Measurements from ENCODE around the gene RAMP3.

DNA sequence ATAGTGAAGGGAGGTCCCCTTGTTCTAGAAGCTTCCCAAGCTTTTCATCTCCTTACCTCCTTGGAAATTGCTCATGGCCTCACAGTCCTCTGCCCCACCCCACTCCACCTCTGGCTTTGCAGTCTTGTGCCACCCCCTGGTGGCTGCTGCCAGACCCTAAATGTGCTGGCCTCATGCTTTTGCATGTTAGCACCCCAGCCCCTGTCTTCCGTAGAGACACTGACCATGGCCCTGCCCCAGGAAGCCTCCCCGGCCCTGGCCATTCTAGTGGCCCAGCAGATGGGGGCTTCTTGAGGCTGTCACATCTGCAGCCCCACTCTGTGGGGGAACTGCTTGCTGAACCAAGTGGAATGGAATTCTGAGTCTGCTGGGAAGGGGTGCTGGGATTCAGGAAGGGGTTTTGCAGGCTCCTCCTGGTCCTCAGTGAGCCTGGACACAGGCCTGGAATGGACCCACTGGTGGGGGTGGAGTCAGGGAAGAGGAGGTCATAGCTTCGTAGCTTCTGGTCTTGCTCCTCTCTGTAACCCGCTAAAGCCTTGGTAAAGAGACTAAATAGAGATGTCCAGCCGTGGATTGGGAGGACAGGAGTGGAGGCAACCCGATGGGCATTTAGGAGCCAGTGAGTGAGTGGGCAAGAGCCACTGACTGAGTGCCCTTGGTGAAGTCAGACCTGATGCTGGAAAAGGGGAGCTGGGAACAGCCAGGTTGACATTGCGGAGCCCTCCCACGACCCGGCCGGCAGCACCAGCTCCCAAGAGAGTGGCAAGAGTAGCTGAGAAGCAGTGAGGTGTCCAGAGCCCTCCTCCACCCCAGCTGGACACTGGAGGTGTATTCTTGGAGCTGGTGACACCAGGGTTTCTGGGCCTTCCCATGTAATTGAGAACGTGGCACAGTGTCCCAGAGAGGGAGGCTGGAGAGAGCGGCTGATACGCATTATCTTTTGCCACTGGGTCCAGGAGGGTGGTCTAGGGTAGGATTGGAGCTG, 20.9 kb downstream of the RAMP3 start:
- TF ChIP-seq, protein P1, sequence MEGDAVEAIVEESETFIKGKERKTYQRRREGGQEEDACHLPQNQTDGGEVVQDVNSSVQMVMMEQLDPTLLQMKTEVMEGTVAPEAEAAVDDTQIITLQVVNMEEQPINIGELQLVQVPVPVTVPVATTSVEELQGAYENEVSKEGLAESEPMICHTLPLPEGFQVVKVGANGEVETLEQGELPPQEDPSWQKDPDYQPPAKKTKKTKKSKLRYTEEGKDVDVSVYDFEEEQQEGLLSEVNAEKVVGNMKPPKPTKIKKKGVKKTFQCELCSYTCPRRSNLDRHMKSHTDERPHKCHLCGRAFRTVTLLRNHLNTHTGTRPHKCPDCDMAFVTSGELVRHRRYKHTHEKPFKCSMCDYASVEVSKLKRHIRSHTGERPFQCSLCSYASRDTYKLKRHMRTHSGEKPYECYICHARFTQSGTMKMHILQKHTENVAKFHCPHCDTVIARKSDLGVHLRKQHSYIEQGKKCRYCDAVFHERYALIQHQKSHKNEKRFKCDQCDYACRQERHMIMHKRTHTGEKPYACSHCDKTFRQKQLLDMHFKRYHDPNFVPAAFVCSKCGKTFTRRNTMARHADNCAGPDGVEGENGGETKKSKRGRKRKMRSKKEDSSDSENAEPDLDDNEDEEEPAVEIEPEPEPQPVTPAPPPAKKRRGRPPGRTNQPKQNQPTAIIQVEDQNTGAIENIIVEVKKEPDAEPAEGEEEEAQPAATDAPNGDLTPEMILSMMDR (IDR thresholded peaks at IDR 0.05 in 4 of 5, conservative IDR thresholded peaks at IDR 0.05 in 1 of 5) = no peak
- no peak for TF ChIP-seq POLR2A (IDR thresholded peaks at IDR 0.05)
